A549 (cell line): ENCODE data around the gene APBB2. TPM values are rescaled to one million over a fixed set of nuclear protein-coding genes. Genes with fewer than 3 reads are reported as not detected.

Source experiments
- ATAC-seq, 2 experiments: fragments of 200-7000 bp in 1 of 2; fragments of >200 bp in 1 of 2; cut with Nextera tagmentation in 1 of 2; cut with Tn5 transposase in 1 of 2; 3 replicates each; pipeline versions ENCODE4 v1.8.0 to v1.9.1; 2018 to 2020; ENCODE audit warnings: mild to moderate bottlenecking in 1 of 2, moderate library complexity in 1 of 2
- CTCF ChIA-PET: fragments of 300-600 bp; sonication (Branson Sonifier 250); formaldehyde crosslinking; extraction: SDS; loops from one replicate; lab custom pipeline; 2021; ENCODE audit warnings: antibody characterized with exemption, inconsistent platforms; lab: Yijun Ruan, JAX
- POLR2A ChIA-PET: fragments of 350-600 bp; formaldehyde crosslinking; extraction: SDS; loops from one replicate; lab custom pipeline; 2021; ENCODE audit warnings: antibody characterized with exemption, inconsistent platforms; lab: Yijun Ruan, JAX
- DNase-seq, 2 experiments: peaks; one replicate each; pipeline versions ENCODE4 v3.0.0 to v3.0.0-alpha.2; 2011 to 2016; ENCODE audit warnings: low read depth in 1 of 2, low spot score in 1 of 2
- FAIRE-seq: peaks from 2 replicates; lab custom pipeline; 2011; peaks lifted over from hg19 to GRCh38; lab: Jason Lieb, UNC
- H3K27ac ChIP-seq, 2 experiments: fragments of >200 bp; sonication (Bioruptor Twin); formaldehyde crosslinking; 3 replicates each; pipeline ENCODE4 v1.5.1; 2016 to 2017
- H3K4me1 ChIP-seq: fragments of >200 bp; sonication (Bioruptor Twin); formaldehyde crosslinking; 3 replicates; pipeline ENCODE4 v1.6.1; 2016
- H3K4me2 ChIP-seq: fragments of >200 bp; sonication (Bioruptor Twin); formaldehyde crosslinking; 3 replicates; pipeline ENCODE4 v1.6.1; 2016
- H3K4me3 ChIP-seq: fragments of >200 bp; sonication (Bioruptor Twin); formaldehyde crosslinking; 3 replicates; pipeline ENCODE4 v1.5.1; 2016
- H3K9me3 ChIP-seq: fragments of >200 bp; sonication (Bioruptor Twin); formaldehyde crosslinking; 3 replicates; pipeline ENCODE4 v1.6.1; 2016
- EHMT2 ChIP-seq: fragments of 200-600 bp; sonication (generic); IDR thresholded peaks from 2 replicates; pipeline ENCODE4 v1.6.1; 2016; ENCODE audit warnings: antibody characterized with exemption, low read depth, mild to moderate bottlenecking, moderate library complexity
- ELK1 ChIP-seq: fragments of 150-350 bp; IDR thresholded peaks from 2 replicates; pipeline ENCODE4 v1.6.1; 2014; ENCODE audit warnings: low read depth, mild to moderate bottlenecking, low read length
- FOSB ChIP-seq: fragments of 250-450 bp; sonication (Bioruptor Pico); IDR thresholded peaks from 2 replicates; pipeline ENCODE4 v1.5.0; 2020; ENCODE audit warnings: mild to moderate bottlenecking, moderate library complexity
- HEYL ChIP-seq: fragments of 250-450 bp; sonication (Bioruptor Pico); IDR thresholded peaks from 2 replicates; pipeline ENCODE4 v1.8.0; 2021; ENCODE audit warnings: mild to moderate bottlenecking, moderate library complexity
- HOXB13 ChIP-seq: fragments of 250-450 bp; sonication (Bioruptor Pico); IDR thresholded peaks from 2 replicates; pipeline ENCODE4 v1.5.0; 2020; ENCODE audit warnings: low read depth, mild to moderate bottlenecking, moderate library complexity
- KDM1A ChIP-seq: fragments of 200-600 bp; sonication (generic); IDR thresholded peaks from 2 replicates; pipeline ENCODE4 v1.6.1; 2016; ENCODE audit warnings: low read depth, mild to moderate bottlenecking
- MAFK ChIP-seq: fragments of 450-650 bp; IDR thresholded peaks from 2 replicates; pipeline ENCODE4 v1.6.1; 2014; ENCODE audit not compliant: partially characterized antibody
- MAZ ChIP-seq: fragments of 150-350 bp; IDR thresholded peaks from 2 replicates; pipeline ENCODE4 v1.6.1; 2014; ENCODE audit warnings: antibody characterized with exemption, low read depth, low read length, borderline replicate concordance
- PBX3 ChIP-seq: IDR thresholded peaks from 2 replicates; pipeline ENCODE4 v1.6.1; 2012
- PHF8 ChIP-seq: fragments of 200-600 bp; sonication (generic); IDR thresholded peaks from 2 replicates; pipeline ENCODE4 v1.6.1; 2016; ENCODE audit warnings: low read depth, mild to moderate bottlenecking, antibody characterized with exemption, moderate library complexity, borderline replicate concordance
- POLR2AphosphoS2 ChIP-seq: conservative IDR thresholded peaks from 2 replicates; pipeline ENCODE4 v1.6.1; 2012; ENCODE audit warnings: low read length, improper control_type of control experiment, inconsistent platforms
- RAD21 ChIP-seq, 2 experiments: fragments of >200 bp in 1 of 2; sonication (Bioruptor Twin) in 1 of 2; formaldehyde crosslinking in 1 of 2; IDR thresholded peaks in 1 of 2; conservative IDR thresholded peaks in 1 of 2; 2 replicates in 1 of 2; 3 replicates in 1 of 2; pipeline ENCODE4 v1.6.1; 2012 to 2018; ENCODE audit warnings: inconsistent platforms in 1 of 2
- RARB ChIP-seq: fragments of 250-450 bp; sonication (Bioruptor Pico); IDR thresholded peaks from 2 replicates; pipeline ENCODE4 v1.8.0; 2021; ENCODE audit warnings: mild to moderate bottlenecking, moderate library complexity
- RFX5 ChIP-seq: fragments of 450-650 bp; IDR thresholded peaks from 2 replicates; pipeline ENCODE4 v1.7.1; 2014; ENCODE audit warnings: antibody characterized with exemption, mild to moderate bottlenecking, moderate library complexity
- RNF2 ChIP-seq: fragments of 200-600 bp; sonication (generic); IDR thresholded peaks from 2 replicates; pipeline ENCODE4 v1.6.1; 2016; ENCODE audit warnings: low read depth, mild to moderate bottlenecking, antibody characterized with exemption, moderate library complexity, borderline replicate concordance
- SREBF2 ChIP-seq: fragments of 450-650 bp; IDR thresholded peaks from 2 replicates; pipeline ENCODE4 v1.6.1; 2014; ENCODE audit warnings: mild to moderate bottlenecking, moderate library complexity
- TFCP2L1 ChIP-seq: fragments of 250-450 bp; sonication (Bioruptor Pico); IDR thresholded peaks from 2 replicates; pipeline ENCODE4 v1.5.0; 2021; ENCODE audit warnings: mild to moderate bottlenecking
- ZFP36 ChIP-seq: fragments of 450-650 bp; IDR thresholded peaks from 2 replicates; pipeline ENCODE4 v1.6.1; 2014; ENCODE audit warnings: borderline replicate concordance; ENCODE audit not compliant: partially characterized antibody
- WGBS: methylation state at CpG from one replicate; pipeline ENCODE4 v1.1.6; 2017; ENCODE audit errors: missing lambda C conversion rate; 5-methylcytosine and 5-hydroxymethylcytosine counted together
- polyA plus RNA-seq, 4 experiments: library from polyadenylated mRNA; depleted of rRNA in 3 of 4; stranded (reverse); fragments of >200 nt; fragmentation: RNase III in 1 of 4; extraction: RNeasy Plus Mini Kit Qiagen cat#74134 plus additional on column Dnase treatment in 1 of 4; gene quantifications; 2 replicates in 3 of 4; 3 replicates in 1 of 4; pipeline ENCODE4 v1.2.3, GENCODE V29; 2011 to 2017
- TF ChIP-seq, protein P1 (sequence below): IDR thresholded peaks from 2 replicates; pipeline ENCODE4 v1.6.1; 2012; ENCODE audit warnings: low read depth, borderline replicate concordance
- TF ChIP-seq, protein P2 (sequence below): fragments of 450-650 bp; IDR thresholded peaks from 2 replicates; pipeline ENCODE4 v1.6.1; 2014; ENCODE audit warnings: antibody characterized with exemption
- TF ChIP-seq, protein P3 (sequence below): fragments of 250-450 bp; sonication (Bioruptor Pico); IDR thresholded peaks from 2 replicates; pipeline ENCODE4 v1.5.0; 2020; ENCODE audit warnings: low read depth, mild to moderate bottlenecking, moderate library complexity
- TF ChIP-seq, protein P4 (sequence below): fragments of >200 bp; sonication (Bioruptor Twin); formaldehyde crosslinking; IDR thresholded peaks from 3 replicates; pipeline ENCODE4 v1.5.1; 2016
- TF ChIP-seq, protein P5 (sequence below): IDR thresholded peaks from 2 replicates; pipeline ENCODE4 v1.6.1; 2012

APBB2 gene
- polyA plus RNA-seq, 2 of the 4 experiments (the other 2 are of a cell fraction): 8.3 to 31.9 TPM

DNA sequence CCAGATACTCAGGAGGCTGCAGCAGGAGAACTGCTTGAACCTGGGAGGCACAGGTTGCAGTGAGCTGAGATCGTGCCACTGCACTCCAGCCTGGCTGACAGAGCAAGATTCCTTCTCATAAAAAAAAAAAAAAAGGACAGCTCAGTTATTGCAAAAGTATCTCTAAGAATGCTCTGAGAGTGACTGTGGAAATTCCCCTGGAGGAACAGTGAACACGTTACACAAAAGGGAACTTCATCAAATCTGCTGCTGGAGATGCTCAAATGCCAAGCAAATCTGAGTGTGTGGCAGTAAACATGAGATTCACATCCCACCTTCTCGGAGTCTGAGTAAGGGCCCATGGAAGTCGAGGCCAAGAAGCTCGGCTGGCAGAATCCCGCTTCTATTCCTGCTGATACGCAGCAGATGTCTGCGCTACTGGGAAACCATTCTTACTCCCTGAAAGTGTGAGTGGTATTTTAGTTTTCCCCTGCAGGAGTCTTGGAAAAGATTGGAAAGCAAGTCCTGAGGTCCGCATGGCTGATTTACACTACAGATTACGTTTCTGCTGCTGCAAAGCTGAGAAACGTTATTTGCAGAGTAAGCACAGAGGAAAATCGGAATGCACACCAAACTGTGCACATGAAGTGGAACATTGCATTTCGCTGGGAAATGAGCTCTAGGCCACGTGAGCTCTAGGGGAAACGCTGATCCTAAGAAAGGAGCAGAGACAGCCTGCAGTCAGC is 301.7 kb downstream of the APBB2 start:
- DNase-seq: no peak
- CTCF ChIA-PET: interaction anchor here (1.6 to 4.2 kb wide), 6 partner anchors 9 to 303 kb away, joined by 3 to 22 read pairs (median 8); no protein-coding TSS in a partner anchor
- TF ChIP-seq MAFK (no peak), RARB (CRISPR knock-in tag) (no peak), FOSB (no peak), PBX3 (no peak), POLR2AphosphoS2 (no peak), RAD21 (conservative IDR thresholded peaks at IDR 0.05 in 1 of 2, IDR thresholded peaks at IDR 0.05 in 1 of 2) (no peak), EHMT2 (no peak), HEYL (CRISPR knock-in tag) (no peak)
- TF ChIP-seq, protein P1, sequence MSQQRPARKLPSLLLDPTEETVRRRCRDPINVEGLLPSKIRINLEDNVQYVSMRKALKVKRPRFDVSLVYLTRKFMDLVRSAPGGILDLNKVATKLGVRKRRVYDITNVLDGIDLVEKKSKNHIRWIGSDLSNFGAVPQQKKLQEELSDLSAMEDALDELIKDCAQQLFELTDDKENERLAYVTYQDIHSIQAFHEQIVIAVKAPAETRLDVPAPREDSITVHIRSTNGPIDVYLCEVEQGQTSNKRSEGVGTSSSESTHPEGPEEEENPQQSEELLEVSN: no peak
- no peak overlapping the region for H3K4me2 ChIP-seq
- FAIRE-seq: no peak
- H3K9me3 ChIP-seq: no peaks in the 10 kb centered on the region
- POLR2A ChIA-PET: no interaction called here
- no peak overlapping the region for H3K4me3 ChIP-seq
- 85% methylated on average over 15 of the region's 15 CpGs for WGBS
- H3K4me1 ChIP-seq: peaks cover 9% of the 10 kb centered on the region; the same call in 2 of the 3 replicates
- no peak overlapping the region for H3K27ac ChIP-seq
- no peak for ATAC-seq

- no peak for FAIRE-seq
- H3K4me3 ChIP-seq: no peak overlapping the region
- ATAC-seq: no peak
- no peak overlapping the region for H3K4me2 ChIP-seq
- no peak overlapping the region for H3K27ac ChIP-seq
- TF ChIP-seq RNF2 (no peak), KDM1A (no peak), MAFK (no peak), ELK1 (no peak), HOXB13 (no peak), SREBF2 (no peak), TFCP2L1 (CRISPR knock-in tag) (no peak), RFX5 (no peak), MAZ (no peak), ZFP36 (no peak), POLR2AphosphoS2 (no peak), PHF8 (no peak)
- TF ChIP-seq, protein P2, sequence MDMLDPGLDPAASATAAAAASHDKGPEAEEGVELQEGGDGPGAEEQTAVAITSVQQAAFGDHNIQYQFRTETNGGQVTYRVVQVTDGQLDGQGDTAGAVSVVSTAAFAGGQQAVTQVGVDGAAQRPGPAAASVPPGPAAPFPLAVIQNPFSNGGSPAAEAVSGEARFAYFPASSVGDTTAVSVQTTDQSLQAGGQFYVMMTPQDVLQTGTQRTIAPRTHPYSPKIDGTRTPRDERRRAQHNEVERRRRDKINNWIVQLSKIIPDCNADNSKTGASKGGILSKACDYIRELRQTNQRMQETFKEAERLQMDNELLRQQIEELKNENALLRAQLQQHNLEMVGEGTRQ: no peak
- TF ChIP-seq, protein P3, sequence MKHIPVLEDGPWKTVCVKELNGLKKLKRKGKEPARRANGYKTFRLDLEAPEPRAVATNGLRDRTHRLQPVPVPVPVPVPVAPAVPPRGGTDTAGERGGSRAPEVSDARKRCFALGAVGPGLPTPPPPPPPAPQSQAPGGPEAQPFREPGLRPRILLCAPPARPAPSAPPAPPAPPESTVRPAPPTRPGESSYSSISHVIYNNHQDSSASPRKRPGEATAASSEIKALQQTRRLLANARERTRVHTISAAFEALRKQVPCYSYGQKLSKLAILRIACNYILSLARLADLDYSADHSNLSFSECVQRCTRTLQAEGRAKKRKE (CRISPR knock-in tag): no peak
- TF ChIP-seq, protein P4, sequence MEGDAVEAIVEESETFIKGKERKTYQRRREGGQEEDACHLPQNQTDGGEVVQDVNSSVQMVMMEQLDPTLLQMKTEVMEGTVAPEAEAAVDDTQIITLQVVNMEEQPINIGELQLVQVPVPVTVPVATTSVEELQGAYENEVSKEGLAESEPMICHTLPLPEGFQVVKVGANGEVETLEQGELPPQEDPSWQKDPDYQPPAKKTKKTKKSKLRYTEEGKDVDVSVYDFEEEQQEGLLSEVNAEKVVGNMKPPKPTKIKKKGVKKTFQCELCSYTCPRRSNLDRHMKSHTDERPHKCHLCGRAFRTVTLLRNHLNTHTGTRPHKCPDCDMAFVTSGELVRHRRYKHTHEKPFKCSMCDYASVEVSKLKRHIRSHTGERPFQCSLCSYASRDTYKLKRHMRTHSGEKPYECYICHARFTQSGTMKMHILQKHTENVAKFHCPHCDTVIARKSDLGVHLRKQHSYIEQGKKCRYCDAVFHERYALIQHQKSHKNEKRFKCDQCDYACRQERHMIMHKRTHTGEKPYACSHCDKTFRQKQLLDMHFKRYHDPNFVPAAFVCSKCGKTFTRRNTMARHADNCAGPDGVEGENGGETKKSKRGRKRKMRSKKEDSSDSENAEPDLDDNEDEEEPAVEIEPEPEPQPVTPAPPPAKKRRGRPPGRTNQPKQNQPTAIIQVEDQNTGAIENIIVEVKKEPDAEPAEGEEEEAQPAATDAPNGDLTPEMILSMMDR: no peak
- TF ChIP-seq, protein P5, sequence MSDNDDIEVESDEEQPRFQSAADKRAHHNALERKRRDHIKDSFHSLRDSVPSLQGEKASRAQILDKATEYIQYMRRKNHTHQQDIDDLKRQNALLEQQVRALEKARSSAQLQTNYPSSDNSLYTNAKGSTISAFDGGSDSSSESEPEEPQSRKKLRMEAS: no peak
- TF ChIP-seq, all 56 proteins: peak for 0
- WGBS: 78% methylated on average over 5 of the region's 5 CpGs
- no peaks in the 10 kb centered on the region for H3K9me3 ChIP-seq
- no peak for DNase-seq
- CTCF ChIA-PET: interaction anchor here (1.2 to 4.2 kb wide), 8 partner anchors 11 to 752 kb away, joined by 3 to 22 read pairs (median 4); partner anchors contain the start of gene APBB2
- POLR2A ChIA-PET: no interaction called here
- peaks cover 9% of the 10 kb centered on the region; the same call in 2 of the 3 replicates for H3K4me1 ChIP-seq
Measured at GRCh38 chr4:40910706-40911105, 303.6 kb downstream of the APBB2 start.
